Muscle of leg (tissue), 11 donors: ENCODE data around the gene TCP10L. TPM values are rescaled to one million over a fixed set of nuclear protein-coding genes. Genes with fewer than 3 reads are reported as not detected.
"Not testable (repeated sequence)": the region's sequence is repeated elsewhere in the genome, so short reads cannot be mapped to it uniquely, and the experiment has no call there.

ENCODE experiments used
- DNase-seq: peaks from one replicate; pipeline ENCODE4 v3.0.0; 2013
- H3K27ac ChIP-seq: one replicate; pipeline ENCODE4 v1.5.1; 2013; ENCODE audit warnings: mild to moderate bottlenecking, low read length, control low read depth
- H3K27me3 ChIP-seq: one replicate; pipeline ENCODE4 v1.6.1; 2013; ENCODE audit warnings: low read length; ENCODE audit not compliant: control insufficient read depth, insufficient read depth
- H3K36me3 ChIP-seq: one replicate; pipeline ENCODE4 v1.6.1; 2013; ENCODE audit warnings: low read length; ENCODE audit not compliant: control insufficient read depth, insufficient read depth
- H3K4me1 ChIP-seq: one replicate; pipeline ENCODE4 v1.6.1; 2013; ENCODE audit warnings: low read length; ENCODE audit not compliant: control insufficient read depth, insufficient read depth
- H3K4me3 ChIP-seq: one replicate; pipeline ENCODE4 v1.5.1; 2013; ENCODE audit warnings: low read length, control low read depth
- H3K9me3 ChIP-seq: replicated peaks from 2 replicates; pipeline ENCODE4 v1.6.1; 2013; ENCODE audit warnings: low read depth, low read length; ENCODE audit not compliant: control insufficient read depth
- WGBS: methylation state at CpG from one replicate; pipeline ENCODE4 v1.1.5; 2013; ENCODE audit warnings: missing lambda C conversion rate; ENCODE audit not compliant: insufficient coverage; 5-methylcytosine and 5-hydroxymethylcytosine counted together
- polyA plus RNA-seq, 8 donors: library from polyadenylated mRNA; unstranded; fragments of 120-200 nt; gene quantifications; one replicate each; pipeline versions ENCODE4 v1.2.1 to v1.2.3, GENCODE V29; 2013; ENCODE audit warnings: inconsistent platforms in 1 of 8, low replicate concordance in 1 of 8; ENCODE audit not compliant: insufficient read length in 8 of 8, insufficient read depth in 1 of 8
- total RNA-seq: library from RNA; stranded (reverse); fragments of 120-200 nt; gene quantifications from one replicate; pipeline ENCODE4 v1.2.4, GENCODE V29; 2013

The TCP10L gene
- total and polyA plus RNA-seq, 9 donors, result 0.74 to 1.6 (median 0.89) TPM

- Histone ChIP-seq H3K27ac (no peak overlapping the region), H3K27me3 (no peaks in the 10 kb centered on the region), H3K4me1 (no peaks in the 10 kb centered on the region), H3K9me3 (no peaks in the 10 kb centered on the region), H3K4me3 (no peak overlapping the region), H3K36me3 (no peaks in the 10 kb centered on the region)
- WGBS, result 67% methylated on average over 1 of the region's 3 CpGs
- DNase-seq, result no peak
Measured at GRCh38 chr21:32558106-32558505, 27.2 kb downstream of the TCP10L start.

DNA sequence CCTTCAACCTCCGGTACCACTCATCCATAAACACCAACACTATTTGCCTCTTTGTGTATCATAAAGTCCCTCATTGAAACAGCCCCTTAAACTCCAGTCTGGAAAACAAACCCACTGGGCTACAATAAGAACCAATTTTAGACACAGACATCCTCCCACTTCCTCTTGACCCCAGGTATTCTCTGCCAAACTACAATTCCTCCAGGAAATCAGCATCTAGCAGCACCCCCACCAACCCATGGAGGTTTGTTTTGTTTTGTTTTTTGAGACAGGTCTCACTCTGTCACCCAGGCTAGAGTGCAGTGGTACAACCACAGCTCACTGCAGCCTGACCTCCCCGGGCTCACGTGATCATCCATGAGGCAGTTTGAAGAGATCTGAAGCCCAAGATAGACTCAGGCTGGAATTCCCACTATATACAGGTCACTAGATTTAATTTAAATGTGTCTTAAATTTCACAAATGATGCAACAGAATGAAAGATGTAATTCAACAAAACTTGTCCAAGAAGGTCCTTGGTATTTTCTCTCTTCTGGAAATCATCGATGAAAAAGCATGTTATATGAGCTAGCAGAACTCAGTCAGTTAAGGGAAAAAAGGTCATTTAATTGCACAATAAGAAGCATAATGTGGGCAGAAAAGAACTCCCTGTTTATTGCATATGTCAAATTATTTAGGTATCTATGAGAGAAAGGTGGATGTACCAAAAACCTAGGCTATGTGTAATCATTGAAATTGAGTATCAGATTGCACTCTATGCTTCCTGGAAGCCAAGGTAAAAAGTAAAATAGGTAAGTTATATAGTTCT lies 30.3 kb downstream of the TCP10L start:
- 95% methylated on average over 2 of the region's 4 CpGs for WGBS
- no peak overlapping the region for H3K27ac ChIP-seq
- no peaks in the 10 kb centered on the region for H3K9me3 ChIP-seq
- H3K36me3 ChIP-seq, result no peaks in the 10 kb centered on the region
- no peaks in the 10 kb centered on the region for H3K4me1 ChIP-seq
- DNase-seq, result no peak
- H3K27me3 ChIP-seq, result peaks cover 2% of the 10 kb centered on the region
- no peak overlapping the region for H3K4me3 ChIP-seq

GRCh38 chr21:32549886-32550285 lies 35.4 kb downstream of the TCP10L start:
- Histone ChIP-seq H3K27me3 (peaks cover 3% of the 10 kb centered on the region), H3K4me1 (no peaks in the 10 kb centered on the region), H3K36me3 (no peaks in the 10 kb centered on the region), H3K9me3 (no peaks in the 10 kb centered on the region), H3K4me3 (no peak overlapping the region), H3K27ac (no peak overlapping the region)
- no peak for DNase-seq
- WGBS, result 51% methylated on average over 2 of the region's 3 CpGs

GRCh38 chr21:32549440-32549839 lies 35.9 kb downstream of the TCP10L start:
- Histone ChIP-seq H3K4me1 (no peaks in the 10 kb centered on the region), H3K27me3 (peaks cover 3% of the 10 kb centered on the region), H3K4me3 (no peak overlapping the region), H3K9me3 (no peaks in the 10 kb centered on the region), H3K36me3 (no peaks in the 10 kb centered on the region), H3K27ac (no peak overlapping the region)
- WGBS, result no CpG with 5 or more reads among the region's 1 CpG
- no peak for DNase-seq

DNA sequence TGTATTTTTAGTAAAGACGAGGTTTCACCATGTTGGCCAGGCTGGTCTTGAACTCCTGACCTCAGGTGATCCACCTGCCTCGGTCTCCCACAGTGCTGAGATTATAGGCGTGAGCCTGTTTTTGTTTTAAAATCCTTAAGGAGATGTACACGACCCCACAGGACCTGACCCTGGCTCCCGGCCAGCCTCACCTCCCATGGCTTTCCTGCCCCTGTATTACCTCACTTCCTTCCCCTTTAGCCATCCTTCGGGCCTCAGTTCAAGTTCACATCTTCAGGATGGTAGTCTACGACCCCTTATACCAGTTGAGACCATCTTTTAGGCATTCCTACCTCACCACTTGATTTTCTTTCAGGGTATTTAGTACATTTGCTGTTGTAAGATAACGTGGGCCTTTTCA lies 36.3 kb downstream of the TCP10L start:
- Histone ChIP-seq H3K27me3 (peaks cover 3% of the 10 kb centered on the region), H3K36me3 (no peaks in the 10 kb centered on the region), H3K4me3 (no peak overlapping the region), H3K9me3 (no peaks in the 10 kb centered on the region), H3K27ac (no peak overlapping the region), H3K4me1 (no peaks in the 10 kb centered on the region)
- no peak for DNase-seq
- 75% methylated on average over 5 of the region's 8 CpGs for WGBS

GRCh38 chr21:32547018-32547417 lies 38.3 kb downstream of the TCP10L start:
- DNase-seq, result no peak
- Histone ChIP-seq H3K4me3 (no peak overlapping the region), H3K36me3 (no peaks in the 10 kb centered on the region), H3K27ac (no peak overlapping the region), H3K9me3 (no peaks in the 10 kb centered on the region), H3K27me3 (peaks cover 3% of the 10 kb centered on the region), H3K4me1 (no peaks in the 10 kb centered on the region)
- WGBS, result 89% methylated on average over 3 of the region's 4 CpGs

DNA sequence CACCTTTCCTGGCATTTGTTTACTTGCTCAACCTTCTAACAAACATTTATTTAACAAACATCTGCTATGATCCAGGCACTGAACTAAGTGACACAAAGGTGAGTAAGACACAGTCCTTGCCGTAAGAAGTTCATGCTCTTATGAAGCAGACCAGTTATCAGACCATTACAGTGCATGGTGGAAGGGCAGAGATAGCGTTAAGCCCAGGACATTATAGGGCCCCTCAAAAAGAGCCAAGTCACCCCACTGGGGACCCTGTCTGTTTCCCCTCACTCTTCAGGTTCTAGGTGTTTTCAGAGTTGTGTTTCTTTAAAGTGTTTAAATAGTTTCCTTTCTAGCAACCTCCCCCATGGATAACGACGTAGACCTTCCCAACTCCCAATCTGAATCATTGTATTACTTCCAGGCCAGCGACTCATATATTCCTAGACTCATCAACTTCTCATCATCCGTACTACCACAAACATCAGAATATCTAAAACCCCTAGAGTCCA lies 39.3 kb downstream of the TCP10L start:
- Histone ChIP-seq H3K27ac (no peak overlapping the region), H3K4me3 (no peak overlapping the region), H3K4me1 (no peaks in the 10 kb centered on the region), H3K36me3 (no peaks in the 10 kb centered on the region), H3K9me3 (no peaks in the 10 kb centered on the region), H3K27me3 (peaks cover 3% of the 10 kb centered on the region)
- 53% methylated on average over 3 of the region's 6 CpGs for WGBS
- DNase-seq, result peak; percentile 37

GRCh38 chr21:32544697-32545096 lies 40.6 kb downstream of the TCP10L start:
- no peaks in the 10 kb centered on the region for H3K27me3 ChIP-seq
- WGBS, result 83% methylated on average over 1 of the region's 4 CpGs
- DNase-seq, result no peak

DNA sequence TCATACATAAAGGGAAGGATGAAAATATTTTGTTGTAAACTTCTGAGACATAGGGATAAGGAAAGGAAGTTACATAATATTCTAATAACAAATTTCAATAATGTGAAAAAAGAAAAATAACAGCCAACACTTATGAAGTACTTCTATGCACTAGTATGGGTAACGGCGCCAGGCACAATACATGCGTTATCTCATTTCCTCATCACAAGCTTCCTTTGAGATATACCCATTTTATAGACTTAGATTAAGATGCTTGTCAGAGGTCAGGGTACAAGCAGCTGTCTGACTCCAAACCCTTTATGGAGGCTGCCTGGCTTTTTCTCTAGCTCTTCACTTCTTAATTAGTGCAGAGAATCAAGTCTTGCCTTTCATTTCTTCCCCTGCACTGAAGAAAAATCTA lies 41.3 kb downstream of the TCP10L start:
- Histone ChIP-seq H3K27me3 (no peaks in the 10 kb centered on the region), H3K27ac (no peak overlapping the region), H3K36me3 (no peaks in the 10 kb centered on the region), H3K4me1 (no peaks in the 10 kb centered on the region), H3K9me3 (no peaks in the 10 kb centered on the region), H3K4me3 (no peak overlapping the region)
- WGBS, result no CpG with 5 or more reads among the region's 3 CpGs
- no peak for DNase-seq

More at GRCh38 chr21:32544697-32545096, 40.6 kb downstream of the TCP10L start:
- H3K27ac ChIP-seq, result no peak overlapping the region
- no peak overlapping the region for H3K4me3 ChIP-seq
- H3K9me3 ChIP-seq, result no peaks in the 10 kb centered on the region
- no peaks in the 10 kb centered on the region for H3K36me3 ChIP-seq
- no peaks in the 10 kb centered on the region for H3K4me1 ChIP-seq

GRCh38 chr21:32543056-32543455 lies 42.3 kb downstream of the TCP10L start:
- H3K9me3 ChIP-seq, H3K4me1 ChIP-seq, H3K27ac ChIP-seq, H3K27me3 ChIP-seq, H3K36me3 ChIP-seq, H3K4me3 ChIP-seq, DNase-seq: not testable (repeated sequence)
- WGBS, result no CpG with 5 or more reads among the region's 2 CpGs
